HEK293T (cell line): Measurements from ENCODE around the gene SYT7.

Experiments used
- BHLHE40 ChIP-seq: fragments of 450-650 bp; IDR thresholded peaks from 2 replicates; pipeline ENCODE4 v1.6.1; 2016; ENCODE audit warnings: mild to moderate bottlenecking, moderate library complexity, borderline replicate concordance
- FOXA1 ChIP-seq: fragments of 450-650 bp; IDR thresholded peaks from 2 replicates; pipeline ENCODE4 v1.6.1; 2016; ENCODE audit warnings: mild to moderate bottlenecking
- FOXM1 ChIP-seq: fragments of 450-650 bp; IDR thresholded peaks from 2 replicates; pipeline ENCODE4 v1.6.1; 2017; ENCODE audit warnings: mild to moderate bottlenecking, borderline replicate concordance
- HDGF ChIP-seq: fragments of 450-650 bp; IDR thresholded peaks from 2 replicates; pipeline ENCODE4 v1.6.1; 2017; ENCODE audit warnings: antibody characterized with exemption, borderline replicate concordance
- L3MBTL2 ChIP-seq: fragments of 450-650 bp; conservative IDR thresholded peaks from 2 replicates; pipeline ENCODE4 v1.6.1; 2016; ENCODE audit warnings: mild to moderate bottlenecking
- PKNOX1 ChIP-seq: fragments of 450-650 bp; IDR thresholded peaks from 2 replicates; pipeline ENCODE4 v1.6.1; 2016
- SP1 ChIP-seq: fragments of 450-650 bp; IDR thresholded peaks from 2 replicates; pipeline ENCODE4 v1.6.1; 2017
- SUZ12 ChIP-seq: fragments of 450-650 bp; IDR thresholded peaks from 2 replicates; pipeline ENCODE4 v1.6.1; 2016; ENCODE audit warnings: mild to moderate bottlenecking
- TARDBP ChIP-seq: fragments of 450-650 bp; IDR thresholded peaks from 2 replicates; pipeline ENCODE4 v1.6.1; 2016

DNA sequence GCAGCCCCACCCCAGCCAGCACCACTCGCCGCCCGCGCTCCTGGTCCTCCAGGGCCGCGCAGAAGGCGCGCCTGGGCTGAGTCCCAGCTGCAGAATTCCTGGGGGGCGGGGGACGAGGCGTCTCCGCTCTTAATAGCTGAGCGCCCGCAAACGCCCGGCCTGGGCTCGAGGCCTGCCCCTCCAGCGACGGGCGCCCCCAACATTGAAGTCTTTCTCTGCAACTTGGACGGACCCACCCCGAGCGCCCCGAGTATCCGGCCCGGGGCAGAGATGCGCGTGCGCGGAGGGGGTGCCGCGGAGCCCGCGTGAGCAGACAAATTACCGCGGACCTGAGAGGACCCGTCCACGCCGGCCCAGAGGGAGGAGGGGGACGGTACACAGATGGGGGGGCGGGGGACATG lies 6.7 kb upstream of the SYT7 start:
- TF ChIP-seq SUZ12 (no peak), PKNOX1 (no peak), L3MBTL2 (no peak), SP1 (no peak), FOXA1 (no peak), BHLHE40 (no peak), HDGF (no peak), TARDBP (no peak), FOXM1 (no peak)
